Measurements from ENCODE around the gene MAPKAP1.
A peak's percentile ranks its signal among the peaks of the same experiment; 100 is the strongest.

MAPKAP1 gene

DNA sequence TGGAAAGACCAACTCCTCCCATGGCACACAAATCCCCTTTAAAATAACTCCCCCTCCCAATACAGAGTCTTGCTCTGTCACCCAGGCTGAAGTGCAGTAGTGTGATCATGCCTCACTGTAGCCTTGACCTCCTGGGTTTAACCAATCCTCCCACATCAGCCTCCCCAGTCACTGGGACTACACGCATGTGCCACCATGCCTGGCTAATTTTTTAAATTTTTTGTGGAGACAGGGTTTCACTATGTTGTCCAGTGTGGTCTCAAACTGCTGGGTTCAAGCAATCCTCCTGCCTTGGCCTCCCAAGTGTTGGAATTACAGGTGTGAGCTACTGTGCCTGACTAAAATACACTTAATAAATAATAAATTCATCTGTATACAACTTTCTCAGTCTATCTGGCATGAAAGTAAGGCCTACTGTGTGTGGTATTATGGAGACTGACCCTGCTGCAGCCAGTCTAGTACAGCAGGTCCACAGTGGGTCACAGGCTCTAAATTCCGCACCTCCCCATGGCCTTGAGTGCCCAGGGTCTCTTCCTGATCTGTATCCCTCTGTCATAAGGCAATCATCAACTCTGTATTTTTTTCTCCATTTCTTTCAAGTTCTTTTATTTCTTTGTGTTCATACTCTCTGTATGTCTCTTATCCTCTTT lies 169.4 kb downstream of the MAPKAP1 start:
- Mint-ChIP-seq H3K4me1 (no peaks in the 10 kb centered on the region), H3K27me3 (no peaks in the 10 kb centered on the region), H3K36me3 (peaks cover 4% of the 10 kb centered on the region), H3K27ac (no peak overlapping the region), H3K9me3 (no peaks in the 10 kb centered on the region), H3K4me3 (no peak overlapping the region)
- CTCF ChIA-PET, result interaction anchor here (0.6 kb wide), 1 partner anchor 506 kb away, joined by 3 read pairs; no protein-coding TSS in a partner anchor
- DNase-seq, result no peak

DNA sequence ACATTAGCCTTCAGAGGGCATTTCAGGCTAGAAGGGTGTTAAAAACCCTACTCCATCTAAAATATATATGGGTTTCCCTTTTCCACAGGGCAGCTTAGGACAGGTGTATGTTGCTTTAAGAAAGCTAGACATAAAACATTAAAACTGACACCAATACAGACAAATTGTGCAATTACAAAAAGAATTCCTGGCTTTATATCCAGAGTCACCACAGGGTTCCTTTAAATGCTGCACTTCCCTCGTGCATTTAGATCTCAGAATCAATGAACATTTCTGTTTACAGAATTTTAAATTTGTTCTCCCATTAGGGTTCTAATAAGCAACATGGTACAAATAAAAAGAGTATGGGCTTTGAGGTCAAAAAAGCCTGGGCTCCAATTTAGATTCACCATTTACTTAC lies 170.2 kb downstream of the MAPKAP1 start:
- H3K27ac Mint-ChIP-seq, result no peak overlapping the region
- no peaks in the 10 kb centered on the region for H3K9me3 Mint-ChIP-seq
- DNase-seq, result no peak
- no peak overlapping the region for H3K4me3 Mint-ChIP-seq
- no peaks in the 10 kb centered on the region for H3K27me3 Mint-ChIP-seq
- peaks cover 4% of the 10 kb centered on the region for H3K36me3 Mint-ChIP-seq
- H3K4me1 Mint-ChIP-seq, result no peaks in the 10 kb centered on the region
- CTCF ChIA-PET, result interaction anchor here (0.6 kb wide), 1 partner anchor 507 kb away, joined by 3 read pairs; no protein-coding TSS in a partner anchor

DNA sequence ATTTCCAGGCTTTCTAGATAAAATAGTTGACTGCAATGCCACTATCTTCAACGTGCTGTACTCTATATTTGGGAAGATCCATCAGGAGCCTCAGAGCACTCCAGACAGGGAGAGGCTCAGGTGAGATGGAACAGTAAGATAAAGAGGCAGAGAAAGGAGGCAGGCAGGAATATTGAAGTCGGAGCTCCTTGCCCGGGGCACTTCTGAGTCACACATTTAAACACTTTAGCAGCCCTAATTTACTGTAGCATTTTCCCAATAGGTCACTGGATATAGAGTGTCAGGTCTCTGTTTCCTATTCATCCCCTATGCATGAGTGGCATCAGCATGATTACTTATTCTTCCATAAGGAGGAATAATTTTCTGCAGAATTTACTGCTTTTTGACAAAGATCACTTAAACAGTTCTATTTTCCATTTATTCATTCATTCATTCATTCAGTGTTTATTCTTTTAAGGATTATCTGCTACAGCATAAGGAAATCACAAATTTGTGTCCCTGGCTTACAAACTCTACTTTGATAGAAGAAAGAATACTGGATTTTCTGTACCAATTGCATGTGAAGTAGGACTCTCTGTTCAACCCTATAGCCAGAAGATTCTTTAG lies 170.7 kb downstream of the MAPKAP1 start:
- Mint-ChIP-seq H3K4me1 (peaks cover 1% of the 10 kb centered on the region), H3K27ac (no peak overlapping the region), H3K27me3 (no peaks in the 10 kb centered on the region), H3K4me3 (no peak overlapping the region), H3K36me3 (peaks cover 4% of the 10 kb centered on the region), H3K9me3 (no peaks in the 10 kb centered on the region)
- CTCF ChIA-PET, result no interaction called here
- DNase-seq, result no peak

DNA sequence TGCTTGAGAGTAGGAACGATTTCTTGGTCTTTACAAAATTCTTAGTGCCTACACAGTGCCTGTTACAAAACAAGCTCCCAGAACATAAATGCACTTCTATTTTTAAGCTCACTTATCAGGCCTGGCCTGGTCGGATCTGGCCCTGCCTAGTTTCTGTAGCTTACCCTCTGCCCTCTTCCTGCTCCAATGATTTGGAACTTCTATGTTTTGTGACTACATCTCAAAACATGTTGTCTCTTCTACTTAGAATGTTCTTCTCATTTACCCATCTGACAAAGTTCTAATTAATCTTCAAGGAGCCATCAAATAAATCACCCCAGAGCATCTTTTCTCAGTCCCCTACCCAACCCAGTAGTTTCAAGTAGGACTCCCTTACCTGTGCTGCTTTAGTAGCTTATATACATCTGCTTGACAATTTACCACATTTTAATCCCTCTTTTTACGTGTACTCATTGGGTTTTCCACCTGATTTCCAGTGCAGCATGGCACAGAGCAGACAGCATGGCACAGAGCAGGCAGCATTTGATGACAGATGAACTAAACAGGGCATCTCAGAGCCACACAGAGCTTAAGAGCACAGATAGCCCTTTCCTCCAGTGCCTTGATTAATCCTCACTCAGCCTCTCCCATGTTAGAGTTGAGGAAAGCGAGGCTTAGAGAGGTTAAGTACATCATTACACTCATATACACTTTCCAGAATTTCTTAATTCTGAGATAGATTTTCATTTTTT lies 171.9 kb downstream of the MAPKAP1 start:
- Mint-ChIP-seq H3K27me3 (no peaks in the 10 kb centered on the region), H3K27ac (no peak overlapping the region), H3K9me3 (no peaks in the 10 kb centered on the region), H3K36me3 (peaks cover 5% of the 10 kb centered on the region), H3K4me1 (peaks cover 10% of the 10 kb centered on the region), H3K4me3 (no peak overlapping the region)
- CTCF ChIA-PET, result interaction anchor here (1.1 to 1.2 kb wide), 2 partner anchors 15 to 24 kb away, joined by 3 read pairs; no protein-coding TSS in a partner anchor
- no peak for DNase-seq

DNA sequence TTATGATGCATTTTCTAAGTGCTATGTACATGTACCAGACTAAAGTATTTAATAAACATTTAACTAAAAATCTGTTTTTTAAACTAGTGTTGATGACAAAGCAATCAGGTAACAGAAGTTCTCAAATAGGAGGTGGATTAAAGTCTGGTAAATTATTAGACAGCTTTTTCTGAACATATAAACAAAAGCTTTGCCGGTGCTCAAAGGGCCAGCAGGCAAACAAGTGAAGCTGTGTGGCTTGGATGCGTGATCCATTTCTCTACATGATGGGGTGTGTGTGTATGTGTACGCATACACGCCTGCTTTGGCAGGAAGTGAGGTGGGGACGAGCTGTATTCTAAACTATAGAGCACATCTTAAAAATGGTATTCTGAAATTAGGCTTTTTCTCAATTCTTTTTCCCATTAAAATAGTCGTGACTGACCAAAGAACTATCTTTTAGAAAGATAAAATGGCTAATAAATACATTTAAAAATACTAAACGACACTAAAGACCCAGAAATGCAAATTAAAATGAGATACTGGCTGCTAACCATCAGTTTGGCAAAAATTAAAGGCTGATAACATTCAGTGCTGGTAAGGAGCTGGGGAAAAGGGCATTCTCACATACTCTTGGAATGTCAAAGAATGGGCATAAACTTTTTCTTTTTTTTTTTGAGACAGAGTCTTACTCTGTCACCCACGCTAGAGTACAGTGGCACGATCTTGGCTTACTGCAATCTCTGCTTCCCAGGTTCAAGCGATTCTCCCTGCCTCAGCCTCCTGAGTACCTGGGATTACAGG lies 174.0 kb downstream of the MAPKAP1 start:
- peaks cover 24% of the 10 kb centered on the region for H3K4me1 Mint-ChIP-seq
- H3K9me3 Mint-ChIP-seq, result no peaks in the 10 kb centered on the region
- peaks cover 10% of the 10 kb centered on the region for H3K36me3 Mint-ChIP-seq
- no peak for DNase-seq
- no peak overlapping the region for H3K4me3 Mint-ChIP-seq
- no peaks in the 10 kb centered on the region for H3K27me3 Mint-ChIP-seq
- H3K27ac Mint-ChIP-seq, result no peak overlapping the region
- CTCF ChIA-PET, result no interaction called here

DNA sequence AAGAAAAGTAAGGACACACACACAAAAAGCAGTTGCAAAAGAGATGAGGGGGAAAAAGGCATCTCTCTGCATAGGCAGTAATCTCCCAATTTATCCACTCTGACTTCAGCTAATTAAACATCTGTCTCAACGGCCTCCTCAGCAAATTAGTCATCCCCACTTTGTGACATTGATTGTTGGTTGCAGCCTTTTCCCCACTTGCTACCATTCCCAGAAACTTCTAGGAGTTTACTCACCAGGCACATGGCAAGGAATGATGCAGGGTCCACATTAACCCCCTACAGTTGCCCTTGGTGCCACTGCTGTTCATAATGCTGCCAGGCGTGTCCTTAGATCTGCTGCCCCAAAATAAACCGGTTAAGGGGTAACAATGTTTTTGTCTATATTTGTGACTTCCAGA lies 174.6 kb downstream of the MAPKAP1 start:
- Mint-ChIP-seq H3K27ac (no peak overlapping the region), H3K27me3 (no peaks in the 10 kb centered on the region), H3K36me3 (peaks cover 12% of the 10 kb centered on the region), H3K4me3 (no peak overlapping the region), H3K4me1 (peaks cover 27% of the 10 kb centered on the region), H3K9me3 (no peaks in the 10 kb centered on the region)
- no peak for DNase-seq
- CTCF ChIA-PET, result no interaction called here

DNA sequence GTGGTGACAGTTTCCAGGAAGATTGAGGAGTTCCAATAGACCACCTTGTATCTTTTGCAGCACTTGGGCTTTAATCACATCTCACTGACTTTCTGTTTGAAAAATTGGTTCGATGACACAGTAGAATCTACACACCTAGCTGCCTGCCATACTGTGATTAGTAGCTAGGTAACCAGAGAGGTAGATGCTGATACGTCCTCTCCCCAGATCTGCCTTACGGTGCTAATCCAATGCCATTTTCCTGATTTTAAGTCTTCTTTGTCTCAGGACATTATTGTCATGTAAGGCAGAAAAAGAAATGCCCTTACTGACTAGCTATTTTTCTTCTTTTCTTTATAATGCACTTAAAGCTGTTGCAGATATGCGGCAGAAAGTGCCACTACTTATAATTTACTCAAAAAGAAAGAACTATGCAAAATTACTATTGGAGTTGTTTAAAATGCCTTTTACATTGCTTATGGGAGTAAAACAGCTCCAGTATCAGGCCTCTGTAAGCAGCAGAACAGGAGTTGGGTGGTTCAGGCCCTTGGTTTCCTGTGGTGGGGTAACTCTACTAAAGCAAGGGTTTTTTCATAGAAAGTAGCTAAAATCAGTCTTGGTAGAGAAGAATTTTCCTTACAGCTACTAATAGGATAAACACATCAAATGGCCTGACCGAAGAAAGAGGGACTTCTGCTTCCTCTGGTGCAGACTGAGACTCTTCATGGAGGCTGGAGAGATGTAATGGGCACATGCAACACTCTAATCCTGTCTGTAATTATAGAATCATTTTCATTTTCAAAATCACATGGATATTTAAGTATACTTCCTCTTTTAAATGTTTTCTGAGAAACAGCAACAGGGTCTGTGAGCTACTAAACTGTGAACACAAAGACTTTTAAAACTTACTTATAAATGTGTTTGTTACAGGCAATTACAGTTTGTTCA lies 177.2 kb downstream of the MAPKAP1 start:
- peak overlapping the region; percentile 88 for H3K27ac Mint-ChIP-seq
- H3K36me3 Mint-ChIP-seq, result peaks cover 18% of the 10 kb centered on the region
- CTCF ChIA-PET, result interaction anchor here (1.2 kb wide), 2 partner anchors 21 to 29 kb away, joined by 3 read pairs; no protein-coding TSS in a partner anchor
- H3K4me1 Mint-ChIP-seq, result peaks cover 31% of the 10 kb centered on the region
- H3K4me3 Mint-ChIP-seq, result no peak overlapping the region
- no peaks in the 10 kb centered on the region for H3K27me3 Mint-ChIP-seq
- H3K9me3 Mint-ChIP-seq, result no peaks in the 10 kb centered on the region
- DNase-seq, result no peak

DNA sequence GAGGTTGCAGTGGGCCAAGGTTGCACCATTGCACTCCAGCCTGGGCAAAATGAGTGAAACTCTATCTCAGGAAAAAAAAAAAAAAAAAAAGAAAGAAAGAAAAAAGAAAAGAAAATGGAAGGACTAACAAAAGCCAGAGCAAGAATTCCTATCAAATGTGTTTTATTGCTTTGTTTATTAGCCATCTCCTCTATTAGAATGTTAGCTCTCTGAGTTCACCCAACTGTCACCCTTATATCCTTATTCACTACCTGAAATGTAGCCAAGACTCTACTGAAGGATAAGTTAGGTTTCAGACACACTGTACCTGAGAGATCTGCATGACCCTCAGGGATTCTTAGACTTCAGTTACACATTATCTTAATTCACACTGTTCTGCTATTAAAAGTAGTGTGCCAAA lies 177.9 kb downstream of the MAPKAP1 start:
- H3K27me3 Mint-ChIP-seq, result no peaks in the 10 kb centered on the region
- H3K4me3 Mint-ChIP-seq, result no peak overlapping the region
- peaks cover 19% of the 10 kb centered on the region for H3K36me3 Mint-ChIP-seq
- no peaks in the 10 kb centered on the region for H3K9me3 Mint-ChIP-seq
- DNase-seq, result no peak
- peak overlapping the region; percentile 88 for H3K27ac Mint-ChIP-seq
- CTCF ChIA-PET, result no interaction called here
- H3K4me1 Mint-ChIP-seq, result peaks cover 34% of the 10 kb centered on the region

DNA sequence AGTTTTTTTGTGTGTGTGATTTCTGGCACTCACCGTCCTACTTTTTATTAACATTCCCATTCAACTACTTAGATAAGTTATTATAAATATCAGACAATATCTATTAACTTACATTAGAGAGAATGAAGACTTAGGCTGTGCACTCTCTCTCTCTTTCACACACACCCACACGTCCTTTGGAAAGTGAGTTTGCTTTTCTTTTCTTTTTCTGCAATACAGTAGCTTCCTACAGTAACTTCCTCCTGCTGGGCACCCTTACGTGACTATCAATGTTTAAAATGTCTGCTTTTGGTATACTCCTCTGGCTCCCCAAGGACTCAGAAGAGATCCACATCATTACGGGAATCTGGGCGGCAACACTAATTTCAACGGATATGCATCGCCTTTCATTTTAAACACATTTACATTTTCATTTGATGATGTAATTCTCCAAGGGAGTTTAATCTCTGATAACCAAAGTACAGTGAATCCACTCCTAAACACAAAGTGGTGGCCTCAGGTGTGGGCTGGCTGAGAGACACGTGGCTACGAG lies 179.5 kb downstream of the MAPKAP1 start:
- Mint-ChIP-seq H3K27me3 (no peaks in the 10 kb centered on the region), H3K4me3 (no peak overlapping the region), H3K9me3 (peaks cover 2% of the 10 kb centered on the region), H3K27ac (no peak overlapping the region), H3K4me1 (peaks cover 45% of the 10 kb centered on the region), H3K36me3 (peaks cover 29% of the 10 kb centered on the region)
- DNase-seq, result no peak
- CTCF ChIA-PET, result interaction anchor here (1.1 kb wide), 1 partner anchor 31 kb away, joined by 3 read pairs; no protein-coding TSS in a partner anchor

DNA sequence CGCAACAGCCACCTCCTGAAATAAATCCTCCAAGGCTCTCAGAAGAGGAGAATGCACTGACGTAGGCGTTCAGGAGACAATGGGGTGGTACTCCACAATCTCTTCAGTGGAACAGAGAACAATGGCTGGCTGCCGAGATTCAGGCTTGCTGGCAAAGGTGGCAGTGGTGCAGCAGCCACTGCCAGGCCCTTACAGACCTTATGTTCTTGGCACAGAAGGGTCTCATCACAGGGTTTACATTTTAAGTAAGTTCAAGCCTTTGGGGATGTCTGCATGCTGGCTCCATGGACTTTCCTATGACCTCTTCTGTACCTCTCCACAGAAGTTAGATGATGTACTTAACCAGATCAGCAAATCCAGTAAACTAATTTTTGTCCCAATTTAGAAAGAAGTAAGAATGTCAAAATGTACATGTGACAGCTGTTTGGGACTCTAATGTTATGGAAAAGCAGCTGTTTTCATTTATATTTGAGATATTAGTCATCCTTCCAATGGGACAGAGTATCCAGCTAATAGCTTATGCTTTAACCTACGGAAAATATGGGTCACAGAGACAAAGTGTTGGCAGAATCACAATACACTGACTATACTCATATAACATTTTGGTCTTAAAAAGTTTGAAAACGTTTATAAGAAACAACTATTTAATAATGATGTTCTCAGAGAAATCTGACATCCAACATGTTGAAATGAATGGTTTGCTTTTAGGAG lies 180.9 kb downstream of the MAPKAP1 start:
- Mint-ChIP-seq H3K4me1 (peaks cover 57% of the 10 kb centered on the region), H3K36me3 (peaks cover 34% of the 10 kb centered on the region), H3K4me3 (no peak overlapping the region), H3K27ac (no peak overlapping the region), H3K27me3 (no peaks in the 10 kb centered on the region), H3K9me3 (peaks cover 4% of the 10 kb centered on the region)
- no peak for DNase-seq
- CTCF ChIA-PET, result interaction anchor here (1.0 kb wide), 1 partner anchor 11 kb away, joined by 3 read pairs; no protein-coding TSS in a partner anchor

DNA sequence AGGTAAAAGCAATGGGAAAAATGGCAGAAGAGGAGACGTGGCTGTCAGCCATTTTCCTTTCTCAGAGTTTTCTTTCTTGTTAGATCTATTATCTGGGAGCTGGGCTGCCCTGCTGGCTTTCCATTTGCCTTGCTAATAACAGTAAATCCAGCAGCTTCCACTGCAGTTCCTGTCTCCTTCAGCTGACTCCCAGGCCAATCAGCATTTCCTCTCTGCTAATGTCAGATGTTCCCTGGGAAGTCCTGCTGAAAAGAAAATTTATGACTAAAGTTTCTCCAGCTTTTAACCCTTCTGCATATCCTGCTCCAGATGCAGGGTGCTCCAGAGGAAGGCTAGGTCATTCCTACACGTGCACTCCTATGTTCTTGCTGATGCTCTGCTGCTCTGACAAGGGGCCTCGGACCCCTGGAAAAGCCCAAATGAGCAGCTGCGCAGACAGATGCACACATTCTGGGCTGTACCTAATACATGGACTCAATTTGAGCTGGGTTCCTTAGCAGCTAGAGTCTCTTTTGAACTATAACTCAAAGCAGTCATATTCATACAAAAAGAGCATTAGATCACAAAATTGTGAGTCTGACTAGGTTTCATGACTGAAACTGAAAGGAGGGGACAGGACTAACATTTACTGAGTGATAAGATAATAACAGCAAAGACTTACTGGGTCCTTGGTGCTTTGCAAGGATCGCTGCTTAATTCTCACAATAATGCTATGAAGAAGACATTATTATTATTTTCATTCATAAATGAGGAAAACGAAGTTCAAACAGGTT lies 182.2 kb downstream of the MAPKAP1 start:
- Mint-ChIP-seq H3K4me1 (peaks cover 54% of the 10 kb centered on the region), H3K27ac (no peak overlapping the region), H3K36me3 (peaks cover 42% of the 10 kb centered on the region), H3K9me3 (peaks cover 4% of the 10 kb centered on the region), H3K4me3 (no peak overlapping the region), H3K27me3 (no peaks in the 10 kb centered on the region)
- CTCF ChIA-PET, result no interaction called here
- DNase-seq, result no peak

DNA sequence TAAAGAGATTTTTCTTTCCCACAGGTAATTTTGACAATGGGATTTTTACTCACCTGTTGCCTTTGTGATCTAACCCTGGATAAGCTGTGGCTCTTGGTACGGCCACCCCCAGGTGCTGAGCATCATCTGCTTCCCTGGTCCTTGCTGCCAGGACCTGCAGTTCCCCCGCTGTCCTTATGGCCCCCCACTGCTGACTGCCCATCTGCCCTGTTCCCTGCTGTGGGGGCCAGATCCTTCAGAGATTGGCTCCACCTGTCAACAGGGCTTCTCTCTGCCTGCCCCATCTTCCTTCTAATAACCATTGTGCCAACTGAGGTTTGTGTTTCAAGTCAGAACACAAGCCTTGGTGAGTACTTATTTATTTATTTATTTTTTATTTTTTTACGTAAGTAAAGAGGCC lies 183.3 kb downstream of the MAPKAP1 start:
- Mint-ChIP-seq H3K9me3 (peaks cover 4% of the 10 kb centered on the region), H3K36me3 (peaks cover 36% of the 10 kb centered on the region), H3K4me3 (no peak overlapping the region), H3K4me1 (peaks cover 47% of the 10 kb centered on the region), H3K27ac (peak overlapping the region; percentile 9), H3K27me3 (no peaks in the 10 kb centered on the region)
- CTCF ChIA-PET, result no interaction called here
- DNase-seq, result no peak

All from activated naive CD4-positive, alpha-beta T cell treated with anti-CD3 and anti-CD28 coated beads, Interleukin-2, amount 10 ng/mL, durations not matched to agents 7 days and 5 days (primary cell).